Karpas-422 (cell line): ENCODE measurements around the gene SFTPD. TPM values are rescaled to one million over a fixed set of nuclear protein-coding genes. Genes with fewer than 3 reads are reported as not detected.

Experiments used
- DNase-seq: peaks from one replicate; pipeline ENCODE4 v3.0.0-alpha.2; 2015
- H2AFZ ChIP-seq: fragments of 200-600 bp; sonication (generic); 2 replicates; pipeline ENCODE4 v1.6.1; 2014; ENCODE audit warnings: antibody characterized with exemption, low read length, mixed read lengths
- H3K27ac ChIP-seq: fragments of 200-600 bp; sonication (generic); 2 replicates; pipeline ENCODE4 v1.5.1; 2014; ENCODE audit warnings: mild to moderate bottlenecking, low read length, moderate library complexity
- H3K27me3 ChIP-seq: fragments of 200-600 bp; sonication (generic); 2 replicates; pipeline ENCODE4 v1.6.1; 2014; ENCODE audit warnings: low read length, mixed read lengths
- H3K36me3 ChIP-seq: fragments of 200-600 bp; sonication (generic); 2 replicates; pipeline ENCODE4 v1.6.1; 2014; ENCODE audit warnings: low read length, mixed read lengths; ENCODE audit not compliant: insufficient read depth
- H3K4me1 ChIP-seq: fragments of 200-600 bp; sonication (generic); 2 replicates; pipeline ENCODE4 v1.6.1; 2014; ENCODE audit warnings: mild to moderate bottlenecking, low read length, mixed read lengths
- H3K4me2 ChIP-seq: fragments of 200-600 bp; sonication (generic); 2 replicates; pipeline ENCODE4 v1.6.1; 2014; ENCODE audit warnings: low read length, low read depth, mild to moderate bottlenecking; ENCODE audit not compliant: poor library complexity, severe bottlenecking
- H3K4me3 ChIP-seq: fragments of 200-600 bp; sonication (generic); 2 replicates; pipeline ENCODE4 v1.5.1; 2014; ENCODE audit warnings: mild to moderate bottlenecking, antibody characterized with exemption, low read length, mixed read lengths
- H3K79me2 ChIP-seq: fragments of 200-600 bp; sonication (generic); 2 replicates; pipeline ENCODE4 v1.6.1; 2014; ENCODE audit warnings: mild to moderate bottlenecking, low read length, mixed read lengths
- H3K9ac ChIP-seq: fragments of 200-600 bp; sonication (generic); 2 replicates; pipeline ENCODE4 v1.6.0; 2014; ENCODE audit warnings: low read length
- H3K9me2 ChIP-seq: fragments of 200-600 bp; sonication (generic), shearing (Covaris generic); replicated peaks from 2 replicates; pipeline ENCODE4 v1.6.0; 2014; ENCODE audit warnings: mild to moderate bottlenecking, low read length, moderate library complexity; ENCODE audit not compliant: insufficient read depth
- H3K9me3 ChIP-seq: fragments of 300-700, 200-600 bp; sonication (generic); 2 replicates; pipeline ENCODE4 v1.6.1; 2014; ENCODE audit warnings: low read length, mixed read lengths
- H4K20me1 ChIP-seq: fragments of 200-600 bp; sonication (generic); 2 replicates; pipeline ENCODE4 v1.6.1; 2014; ENCODE audit warnings: mild to moderate bottlenecking, antibody characterized with exemption, low read length, low read depth; ENCODE audit not compliant: insufficient read depth
- total RNA-seq: library from RNA; depleted of rRNA; stranded (reverse); fragments of >200 nt; shearing (Covaris generic); gene quantifications from 2 replicates; pipeline ENCODE4 v1.2.3, GENCODE V29; 2014; ENCODE audit warnings: low replicate concordance

Gene SFTPD
- total RNA-seq, 1 experiment from 2014 or later, result not detected

GRCh38 chr10:79947787-79948424 is 999 bp downstream of the SFTPD start:
- Histone ChIP-seq H3K9ac (no peak overlapping the region), H3K79me2 (no peaks in the 10 kb centered on the region), H3K27ac (no peak overlapping the region), H3K9me3 (0 out of 2 replicates have a peak, but pooled peaks cover under 1% of the 10 kb centered on the region), H3K9me2 (no peaks in the 10 kb centered on the region), H4K20me1 (no peaks in the 10 kb centered on the region), H3K4me2 (no peak overlapping the region), H2AFZ (no peak overlapping the region), H3K4me3 (no peak overlapping the region), H3K4me1 (no peaks in the 10 kb centered on the region), H3K27me3 (peaks cover 2% of the 10 kb centered on the region; the same call in 1 of the 2 replicates), H3K36me3 (no peaks in the 10 kb centered on the region; the same call in 1 of the 2 replicates)
- peak; percentile 31 for DNase-seq

- Histone ChIP-seq H3K27ac (no peak overlapping the region), H4K20me1 (no peaks in the 10 kb centered on the region), H3K4me2 (no peak overlapping the region), H3K4me3 (no peak overlapping the region), H3K79me2 (no peaks in the 10 kb centered on the region), H2AFZ (no peak overlapping the region), H3K27me3 (no peaks in the 10 kb centered on the region; the same call in 1 of the 2 replicates), H3K9me2 (no peaks in the 10 kb centered on the region), H3K9me3 (no peaks in the 10 kb centered on the region), H3K4me1 (no peaks in the 10 kb centered on the region), H3K36me3 (no peaks in the 10 kb centered on the region; the same call in 1 of the 2 replicates), H3K9ac (no peak overlapping the region)
- DNase-seq, result no peak
Measured at GRCh38 chr10:79947083-79947415, 1.9 kb downstream of the SFTPD start.

GRCh38 chr10:79946271-79947082 is 2.4 kb downstream of the SFTPD start:
- Histone ChIP-seq H3K27ac (no peak overlapping the region), H3K9me3 (no peaks in the 10 kb centered on the region), H2AFZ (no peak overlapping the region), H3K27me3 (no peaks in the 10 kb centered on the region; the same call in 1 of the 2 replicates), H3K9ac (no peak overlapping the region), H3K79me2 (no peaks in the 10 kb centered on the region), H4K20me1 (no peaks in the 10 kb centered on the region), H3K36me3 (no peaks in the 10 kb centered on the region; the same call in 1 of the 2 replicates), H3K4me3 (no peak overlapping the region), H3K4me2 (no peak overlapping the region), H3K9me2 (no peaks in the 10 kb centered on the region), H3K4me1 (no peaks in the 10 kb centered on the region)
- peak; percentile 27 for DNase-seq

DNA sequence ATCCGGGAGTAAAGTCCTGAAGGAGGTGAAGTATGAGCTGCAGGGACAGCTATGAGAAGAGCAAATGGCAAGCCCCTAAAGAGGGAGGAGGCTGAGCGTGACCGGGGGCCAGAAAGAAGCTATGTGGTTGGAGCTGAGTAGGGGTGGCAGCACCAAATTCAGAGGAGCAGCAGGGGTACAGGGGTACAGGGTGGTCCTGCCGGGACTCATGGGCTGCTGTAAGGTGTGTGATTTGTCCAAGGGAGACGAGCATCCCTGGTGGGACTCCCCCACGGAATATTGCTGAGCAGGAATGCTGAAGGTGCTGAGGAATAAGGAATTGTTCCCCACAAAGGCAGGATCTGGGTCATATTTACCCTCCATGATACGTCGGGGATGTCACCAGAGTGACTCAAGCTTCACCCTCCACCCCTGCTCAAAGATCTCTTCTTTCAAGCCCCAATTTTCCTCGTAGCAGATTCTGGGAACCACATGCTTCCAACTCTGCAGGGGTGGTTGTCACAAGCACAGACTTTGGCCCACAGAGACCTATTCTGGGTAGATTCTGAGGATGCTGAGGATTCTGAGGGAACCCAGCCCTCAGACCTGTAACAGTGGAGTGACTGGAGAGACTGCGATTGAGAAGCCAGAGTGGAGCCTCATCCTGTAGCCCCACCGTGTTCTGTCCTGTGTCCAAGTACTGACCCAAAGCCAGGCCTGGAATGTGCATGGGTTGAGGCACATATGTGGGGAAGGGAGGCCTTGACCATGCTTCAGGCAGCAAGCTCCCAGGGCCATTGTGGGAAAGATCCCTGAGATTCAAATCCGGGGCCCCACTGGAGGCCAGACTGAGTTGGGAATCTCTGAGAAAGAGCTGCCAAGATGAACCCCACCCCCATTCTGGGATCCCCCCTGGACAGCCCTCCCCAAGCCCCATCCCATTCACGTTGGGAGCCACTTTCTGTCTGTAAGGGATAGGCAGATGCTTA is 4.2 kb downstream of the SFTPD start:
- Histone ChIP-seq H3K9me2 (no peaks in the 10 kb centered on the region), H3K79me2 (no peaks in the 10 kb centered on the region), H3K4me3 (no peak overlapping the region), H3K27me3 (no peaks in the 10 kb centered on the region), H3K4me2 (no peak overlapping the region), H3K36me3 (no peaks in the 10 kb centered on the region), H3K27ac (no peak overlapping the region), H4K20me1 (no peaks in the 10 kb centered on the region), H3K9ac (no peak overlapping the region), H3K4me1 (no peaks in the 10 kb centered on the region; the same call in 1 of the 2 replicates), H3K9me3 (no peaks in the 10 kb centered on the region), H2AFZ (no peak overlapping the region)
- no peak for DNase-seq

GRCh38 chr10:79943871-79944270 is 5.0 kb downstream of the SFTPD start:
- Histone ChIP-seq H3K79me2 (no peaks in the 10 kb centered on the region), H3K9ac (no peak overlapping the region), H3K27me3 (no peaks in the 10 kb centered on the region), H2AFZ (no peak overlapping the region), H3K4me1 (peaks cover 8% of the 10 kb centered on the region), H3K4me2 (no peak overlapping the region), H3K27ac (no peak overlapping the region), H4K20me1 (no peaks in the 10 kb centered on the region), H3K9me3 (no peaks in the 10 kb centered on the region), H3K36me3 (no peaks in the 10 kb centered on the region), H3K4me3 (no peak overlapping the region), H3K9me2 (no peaks in the 10 kb centered on the region)
- no peak for DNase-seq

DNA sequence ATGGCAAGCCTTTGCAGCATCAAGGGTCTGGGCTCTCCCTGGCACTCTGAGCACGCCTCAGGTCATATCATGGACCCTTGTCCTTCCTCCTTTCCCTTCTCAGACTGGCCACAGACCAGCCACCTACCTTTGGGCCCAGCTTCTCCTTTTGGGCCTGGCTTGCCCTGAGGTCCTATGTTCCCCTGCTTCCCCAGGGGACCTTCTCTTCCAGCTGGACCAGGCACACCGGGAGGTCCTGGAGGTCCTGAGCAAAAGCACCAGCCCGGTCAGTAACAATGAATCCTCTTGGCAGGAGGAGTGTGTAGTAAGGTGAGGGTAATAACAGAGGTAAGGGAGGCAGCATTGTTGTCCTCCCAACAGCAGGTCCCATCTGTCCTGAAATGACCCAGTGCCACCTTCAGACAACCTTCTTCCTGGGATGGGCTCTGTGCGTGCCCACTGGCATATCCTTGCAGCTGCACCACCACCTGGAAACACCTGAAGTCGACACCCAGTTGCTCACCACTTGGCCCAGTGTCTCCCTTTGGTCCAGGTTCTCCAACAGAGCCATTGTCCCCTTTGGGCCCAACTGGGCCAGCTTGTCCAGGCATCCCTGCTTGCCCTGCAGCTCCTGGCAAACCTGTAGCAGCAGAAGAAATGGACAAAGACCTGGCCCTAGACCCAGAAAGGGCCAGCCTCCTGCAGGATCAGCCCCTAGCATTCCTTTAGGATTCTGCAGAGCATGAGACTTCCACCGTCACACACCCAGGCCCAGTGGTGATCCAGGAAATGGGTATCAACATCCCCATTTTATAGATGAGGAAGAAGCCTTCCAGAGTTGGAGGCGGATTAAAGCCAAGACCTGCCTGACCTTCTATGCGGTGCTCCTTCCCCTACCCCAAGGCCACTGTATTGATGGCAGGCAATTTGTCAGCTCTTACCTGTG is 6.4 kb downstream of the SFTPD start:
- Histone ChIP-seq H3K4me2 (no peak overlapping the region), H3K9ac (no peak overlapping the region), H3K9me3 (no peaks in the 10 kb centered on the region), H3K79me2 (no peaks in the 10 kb centered on the region), H3K4me3 (no peak overlapping the region), H3K36me3 (no peaks in the 10 kb centered on the region), H4K20me1 (no peaks in the 10 kb centered on the region), H3K27ac (no peak overlapping the region), H3K4me1 (peaks cover 18% of the 10 kb centered on the region), H2AFZ (no peak overlapping the region), H3K9me2 (no peaks in the 10 kb centered on the region), H3K27me3 (no peaks in the 10 kb centered on the region)
- no peak for DNase-seq

- no peak for DNase-seq
- Histone ChIP-seq H4K20me1 (no peaks in the 10 kb centered on the region), H3K4me2 (no peak overlapping the region), H3K79me2 (no peaks in the 10 kb centered on the region), H3K4me1 (peaks cover 18% of the 10 kb centered on the region), H3K9me3 (no peaks in the 10 kb centered on the region), H3K27me3 (no peaks in the 10 kb centered on the region), H3K4me3 (no peak overlapping the region), H3K36me3 (no peaks in the 10 kb centered on the region), H3K27ac (no peak overlapping the region), H3K9ac (no peak overlapping the region), H2AFZ (no peak overlapping the region), H3K9me2 (no peaks in the 10 kb centered on the region)
Measured at GRCh38 chr10:79941585-79942210, 7.2 kb downstream of the SFTPD start.
